ENCODE data around the gene ACSL6.

DNA sequence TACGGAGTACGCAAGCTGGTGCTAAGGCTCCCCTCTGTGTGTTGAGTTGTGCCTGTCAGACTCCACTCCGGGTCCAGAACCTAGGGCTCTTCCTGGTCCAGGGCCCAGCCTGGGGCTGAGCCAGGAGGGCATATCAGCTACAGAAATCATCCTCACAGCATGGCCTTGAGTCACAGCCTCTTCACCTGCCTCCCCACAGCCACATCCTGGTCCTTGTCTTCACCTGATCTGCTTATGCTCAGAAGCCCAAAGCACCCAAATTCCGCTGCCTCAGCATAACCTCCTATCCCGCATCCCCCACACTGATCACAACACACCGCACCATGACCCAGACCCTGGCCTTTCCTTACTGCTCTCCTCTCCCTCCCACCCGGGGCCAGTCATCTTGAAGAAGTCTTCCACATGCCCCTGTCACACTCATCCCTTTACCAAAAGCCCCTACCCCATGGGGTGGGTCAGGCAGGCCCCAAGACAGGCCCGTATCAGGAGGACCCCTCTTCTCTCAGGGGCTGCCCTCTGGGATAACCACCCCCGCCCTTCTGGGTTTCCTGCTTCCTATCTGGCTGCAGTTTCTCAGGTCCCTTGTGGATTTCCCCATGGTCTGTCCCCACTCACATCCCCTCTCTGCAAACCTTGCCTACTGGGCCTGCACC is 47.7 kb upstream of the ACSL6 start:
- TF ChIP-seq, protein P1, sequence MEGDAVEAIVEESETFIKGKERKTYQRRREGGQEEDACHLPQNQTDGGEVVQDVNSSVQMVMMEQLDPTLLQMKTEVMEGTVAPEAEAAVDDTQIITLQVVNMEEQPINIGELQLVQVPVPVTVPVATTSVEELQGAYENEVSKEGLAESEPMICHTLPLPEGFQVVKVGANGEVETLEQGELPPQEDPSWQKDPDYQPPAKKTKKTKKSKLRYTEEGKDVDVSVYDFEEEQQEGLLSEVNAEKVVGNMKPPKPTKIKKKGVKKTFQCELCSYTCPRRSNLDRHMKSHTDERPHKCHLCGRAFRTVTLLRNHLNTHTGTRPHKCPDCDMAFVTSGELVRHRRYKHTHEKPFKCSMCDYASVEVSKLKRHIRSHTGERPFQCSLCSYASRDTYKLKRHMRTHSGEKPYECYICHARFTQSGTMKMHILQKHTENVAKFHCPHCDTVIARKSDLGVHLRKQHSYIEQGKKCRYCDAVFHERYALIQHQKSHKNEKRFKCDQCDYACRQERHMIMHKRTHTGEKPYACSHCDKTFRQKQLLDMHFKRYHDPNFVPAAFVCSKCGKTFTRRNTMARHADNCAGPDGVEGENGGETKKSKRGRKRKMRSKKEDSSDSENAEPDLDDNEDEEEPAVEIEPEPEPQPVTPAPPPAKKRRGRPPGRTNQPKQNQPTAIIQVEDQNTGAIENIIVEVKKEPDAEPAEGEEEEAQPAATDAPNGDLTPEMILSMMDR (IDR thresholded peaks at IDR 0.05): no peak
- TF ChIP-seq POLR2A (IDR thresholded peaks at IDR 0.05): no peak

Data from esophagus squamous epithelium (tissue), 4 donors.